Keratinocyte (primary cell): ENCODE results near the gene ATPAF2. TPM values are rescaled to one million over a fixed set of nuclear protein-coding genes. Genes with fewer than 3 reads are reported as not detected.

Experiments
- DNase-seq: peaks from one replicate; pipeline ENCODE4 v3.0.0-alpha.2; 2011; ENCODE audit warnings: low read depth, missing footprints, low spot score
- FAIRE-seq: peaks from 2 replicates; lab custom pipeline; 2011; peaks lifted over from hg19 to GRCh38; lab: Jason Lieb, UNC
- H2AFZ ChIP-seq: 2 replicates; pipeline ENCODE4 v1.6.0; 2012; ENCODE audit warnings: low read length, control low read depth, inconsistent platforms; ENCODE audit not compliant: control insufficient read depth
- H3K27ac ChIP-seq: 2 replicates; pipeline ENCODE4 v1.5.1; 2011; ENCODE audit warnings: low read length; ENCODE audit not compliant: control insufficient read depth, insufficient read depth
- H3K27me3 ChIP-seq: 3 replicates; pipeline ENCODE4 v1.6.0; 2011; ENCODE audit warnings: low read length; ENCODE audit not compliant: control insufficient read depth, insufficient read depth; ENCODE audit errors: extremely low read depth
- H3K36me3 ChIP-seq, 2 experiments: 2 replicates in 1 of 2; 3 replicates in 1 of 2; pipeline ENCODE4 v1.5.1; 2011; ENCODE audit warnings: low read length in 2 of 2, mild to moderate bottlenecking in 1 of 2; ENCODE audit not compliant: control insufficient read depth in 2 of 2, insufficient read depth in 2 of 2; ENCODE audit errors: extremely low read depth in 1 of 2
- H3K4me1 ChIP-seq: 3 replicates; pipeline ENCODE4 v1.5.1; 2011; ENCODE audit warnings: low read length; ENCODE audit not compliant: control insufficient read depth, insufficient read depth; ENCODE audit errors: extremely low read depth
- H3K4me2 ChIP-seq: 3 replicates; pipeline ENCODE4 v1.6.0; 2011; ENCODE audit warnings: low read depth, low read length; ENCODE audit not compliant: control insufficient read depth, insufficient read depth; ENCODE audit errors: extremely low read depth
- H3K4me3 ChIP-seq, 3 experiments: fragments of 200-600 bp in 1 of 3; sonication (generic) in 1 of 3; 2 replicates in 2 of 3; 3 replicates in 1 of 3; pipeline ENCODE4 v1.5.1; 2011 to 2016; ENCODE audit warnings: low read length in 3 of 3, mild to moderate bottlenecking in 3 of 3, control low read depth in 2 of 3, inconsistent platforms in 1 of 3, low read depth in 1 of 3, mixed read lengths in 1 of 3, mixed run types in 1 of 3, moderate library complexity in 1 of 3; ENCODE audit not compliant: control insufficient read depth in 2 of 3, insufficient read depth in 2 of 3; ENCODE audit errors: extremely low read depth in 1 of 3
- H3K79me2 ChIP-seq: 2 replicates; pipeline ENCODE4 v1.6.0; 2012; ENCODE audit warnings: low read length; ENCODE audit not compliant: control insufficient read depth, insufficient read depth
- H3K9ac ChIP-seq: 3 replicates; pipeline ENCODE4 v1.6.0; 2011; ENCODE audit warnings: low read length; ENCODE audit not compliant: control insufficient read depth, insufficient read depth; ENCODE audit errors: extremely low read depth
- H3K9me1 ChIP-seq: 3 replicates; pipeline ENCODE4 v1.6.0; 2011; ENCODE audit warnings: low read length; ENCODE audit not compliant: control insufficient read depth, insufficient read depth; ENCODE audit errors: extremely low read depth
- H3K9me3 ChIP-seq: 2 replicates; pipeline ENCODE4 v1.5.1; 2012; ENCODE audit warnings: low read depth, low read length; ENCODE audit not compliant: control insufficient read depth
- H4K20me1 ChIP-seq: 3 replicates; pipeline ENCODE4 v1.6.0; 2011; ENCODE audit warnings: low read length; ENCODE audit not compliant: control insufficient read depth, insufficient read depth; ENCODE audit errors: extremely low read depth
- EZH2 ChIP-seq: IDR thresholded peaks from one replicate; pipeline ENCODE4 v1.6.1; 2012; ENCODE audit warnings: inconsistent platforms, mild to moderate bottlenecking, low read length, moderate library complexity
- dilution Hi-C: fragments of 300-500 bp; cut with MboI; formaldehyde crosslinking; loops from one replicate; pipeline ENCODE4 v1.7.0; 2020; ENCODE audit warnings: low sequenced_read_pairs; ENCODE audit not compliant: extremely low pct_ligation_motif_present
- polyA plus RNA-seq, 5 experiments: library from polyadenylated mRNA; depleted of rRNA in 3 of 5; stranded (reverse) in 3 of 5; stranded (forward) in 1 of 5; unstranded in 1 of 5; fragments of >200 nt; gene quantifications; 1 replicate in 1 of 5; 2 replicates in 3 of 5; 3 replicates in 1 of 5; pipeline versions ENCODE4 v1.2.1 to v1.2.3, GENCODE V29; 2011 to 2012; ENCODE audit warnings: missing spikeins in 2 of 5, low read depth in 1 of 5, low replicate concordance in 1 of 5
- TF ChIP-seq, protein P1 (sequence below), 3 experiments: IDR thresholded peaks in 1 of 3; conservative IDR thresholded peaks in 1 of 3; optimal IDR thresholded peaks in 1 of 3; 2 replicates in 2 of 3; 3 replicates in 1 of 3; pipeline versions ENCODE3 to v1.5.1; 2011; ENCODE audit warnings: low read length in 3 of 3, mild to moderate bottlenecking in 3 of 3, moderate library complexity in 2 of 3, control low read depth in 1 of 3, inconsistent platforms in 1 of 3; ENCODE audit not compliant: insufficient read depth in 2 of 3; ENCODE audit errors: extremely low read depth in 1 of 3

The ATPAF2 gene
- polyA plus RNA-seq, 1 donor (not counting 4 experiments of a cell fraction or from before 2014, with no cell fraction given): 24.4 TPM

DNA sequence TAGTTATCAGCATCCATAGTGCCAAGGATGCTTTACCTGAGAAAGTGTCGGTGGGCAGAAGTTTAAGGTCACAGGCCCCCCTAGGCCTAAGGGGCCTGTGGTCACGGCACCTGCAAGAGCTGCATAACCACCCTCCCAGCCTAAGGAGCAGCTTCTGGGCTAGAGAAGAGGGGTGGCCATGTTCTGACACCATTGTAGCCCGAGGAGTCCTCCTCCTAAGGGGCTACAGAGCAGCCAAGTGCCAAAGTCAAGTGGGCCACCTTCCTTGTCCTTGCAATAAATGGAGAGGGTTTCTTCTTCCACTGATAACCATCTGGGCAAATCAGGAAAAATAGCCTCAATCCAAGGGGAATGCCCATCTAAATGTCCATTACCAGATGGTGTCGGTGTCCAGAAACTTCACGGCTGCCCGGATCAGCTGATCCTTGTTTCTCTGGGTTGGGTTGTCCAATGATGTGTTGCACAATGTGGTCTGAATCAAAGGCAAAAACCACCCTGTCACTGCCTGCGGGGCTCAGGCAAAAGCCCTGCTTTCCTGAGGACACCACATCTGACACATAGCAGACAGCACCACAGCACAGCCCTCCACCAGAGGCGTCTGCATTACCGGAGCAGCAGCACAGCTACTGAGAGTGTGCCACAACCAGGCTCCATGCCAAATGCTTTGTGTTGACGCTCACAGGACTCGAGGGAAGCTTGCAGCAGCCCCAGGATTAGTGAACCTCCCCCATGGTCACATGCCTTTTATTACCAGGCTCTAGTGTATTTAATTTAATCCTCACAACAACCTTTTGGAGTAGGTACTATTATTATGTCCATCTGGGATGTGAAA is 12.8 kb downstream of the ATPAF2 start:
- Histone ChIP-seq H3K9ac (no peak overlapping the region), H3K9me1 (peaks cover 3% of the 10 kb centered on the region), H3K27me3 (no peaks in the 10 kb centered on the region), H3K4me2 (peak overlapping the region; percentile 28), H3K4me3 (no peak overlapping the region), H3K9me3 (no peaks in the 10 kb centered on the region), H2AFZ (no peak overlapping the region), H3K36me3 (peaks cover 7 to 14% of the 10 kb centered on the region in 2 experiments), H4K20me1 (no peaks in the 10 kb centered on the region), H3K27ac (peak overlapping the region; percentile 26), H3K79me2 (no peaks in the 10 kb centered on the region), H3K4me1 (peaks cover 29% of the 10 kb centered on the region)
- DNase-seq (no peak), FAIRE-seq (no peak)
- TF ChIP-seq EZH2: no peak
- TF ChIP-seq, protein P1, sequence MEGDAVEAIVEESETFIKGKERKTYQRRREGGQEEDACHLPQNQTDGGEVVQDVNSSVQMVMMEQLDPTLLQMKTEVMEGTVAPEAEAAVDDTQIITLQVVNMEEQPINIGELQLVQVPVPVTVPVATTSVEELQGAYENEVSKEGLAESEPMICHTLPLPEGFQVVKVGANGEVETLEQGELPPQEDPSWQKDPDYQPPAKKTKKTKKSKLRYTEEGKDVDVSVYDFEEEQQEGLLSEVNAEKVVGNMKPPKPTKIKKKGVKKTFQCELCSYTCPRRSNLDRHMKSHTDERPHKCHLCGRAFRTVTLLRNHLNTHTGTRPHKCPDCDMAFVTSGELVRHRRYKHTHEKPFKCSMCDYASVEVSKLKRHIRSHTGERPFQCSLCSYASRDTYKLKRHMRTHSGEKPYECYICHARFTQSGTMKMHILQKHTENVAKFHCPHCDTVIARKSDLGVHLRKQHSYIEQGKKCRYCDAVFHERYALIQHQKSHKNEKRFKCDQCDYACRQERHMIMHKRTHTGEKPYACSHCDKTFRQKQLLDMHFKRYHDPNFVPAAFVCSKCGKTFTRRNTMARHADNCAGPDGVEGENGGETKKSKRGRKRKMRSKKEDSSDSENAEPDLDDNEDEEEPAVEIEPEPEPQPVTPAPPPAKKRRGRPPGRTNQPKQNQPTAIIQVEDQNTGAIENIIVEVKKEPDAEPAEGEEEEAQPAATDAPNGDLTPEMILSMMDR (optimal IDR thresholded peaks at IDR 0.05 in 1 of 3, IDR thresholded peaks at IDR 0.05 in 1 of 3, conservative IDR thresholded peaks at IDR 0.05 in 1 of 3; ENCODE audit: extremely low read depth in 1 of 3, insufficient read depth in 2 of 3, low read length in 3 of 3): no peak
- dilution Hi-C loops: no loop called here

DNA sequence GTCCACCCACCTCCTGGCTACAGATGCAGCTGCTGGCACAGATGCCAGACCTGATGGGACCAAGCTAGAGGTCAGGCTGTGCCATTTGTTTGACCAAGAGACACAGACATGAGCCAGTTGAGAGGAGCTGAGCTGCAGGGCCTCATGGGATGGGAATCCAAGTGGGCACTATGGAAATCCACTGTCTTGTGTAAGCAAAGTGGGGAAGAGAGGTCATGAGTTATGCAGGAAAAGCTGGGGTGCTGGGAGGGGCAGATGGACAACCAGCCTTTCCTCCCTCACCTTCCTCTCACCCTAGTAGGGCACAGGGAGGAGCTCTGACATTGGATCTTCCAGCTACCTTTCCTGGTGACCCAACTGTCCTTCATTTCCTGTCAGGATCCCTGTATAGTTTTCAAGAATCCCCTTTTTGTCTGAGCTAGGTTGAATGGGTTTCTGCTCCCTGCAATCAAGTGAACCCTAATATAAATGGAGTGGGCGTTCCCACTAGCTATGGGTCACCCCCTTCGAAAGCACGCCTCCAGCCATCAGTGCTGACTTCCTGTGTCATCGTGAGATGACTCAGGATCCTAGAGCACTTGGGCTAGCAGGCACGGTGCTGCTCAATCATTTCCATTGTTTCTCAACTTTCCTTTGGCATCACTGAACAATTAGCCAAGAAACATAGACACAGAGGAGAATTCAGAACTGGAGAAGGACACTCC is 13.6 kb downstream of the ATPAF2 start:
- dilution Hi-C loops: no loop called here
- Histone ChIP-seq H3K4me1 (peaks cover 29% of the 10 kb centered on the region), H3K79me2 (no peaks in the 10 kb centered on the region), H3K27me3 (no peaks in the 10 kb centered on the region), H2AFZ (no peak overlapping the region), H3K9me1 (peaks cover 3% of the 10 kb centered on the region), H3K9me3 (no peaks in the 10 kb centered on the region), H3K27ac (peak overlapping the region; percentile 16), H4K20me1 (no peaks in the 10 kb centered on the region), H3K4me3 (no peak overlapping the region), H3K4me2 (peak overlapping the region; percentile 22), H3K9ac (no peak overlapping the region), H3K36me3 (peaks cover 10 to 14% of the 10 kb centered on the region in 2 experiments)
- peak; percentile 99 for FAIRE-seq
- no peak for TF ChIP-seq EZH2
- TF ChIP-seq, protein P1 (optimal IDR thresholded peaks at IDR 0.05 in 1 of 3, IDR thresholded peaks at IDR 0.05 in 1 of 3, conservative IDR thresholded peaks at IDR 0.05 in 1 of 3; ENCODE audit: extremely low read depth in 1 of 3, insufficient read depth in 2 of 3, low read length in 3 of 3): no peak
- no peak for DNase-seq
